GM10266 (cell line): Measurements from ENCODE around the gene ZBTB5.

Experiments
- DNase-seq: peaks from one replicate; pipeline ENCODE4 v3.0.0; 2012; ENCODE audit errors: extremely low spot score
- TF ChIP-seq, protein P1 (sequence below): IDR thresholded peaks from 2 replicates; pipeline ENCODE4 v1.5.1; 2012; ENCODE audit warnings: mild to moderate bottlenecking, low read depth; ENCODE audit not compliant: control insufficient read depth, insufficient read depth; ENCODE audit errors: missing control alignments

ZBTB5 gene

GRCh38 chr9:37508834-37509206 lies 43.6 kb upstream of the ZBTB5 start:
- DNase-seq: no peak
- TF ChIP-seq, protein P1, sequence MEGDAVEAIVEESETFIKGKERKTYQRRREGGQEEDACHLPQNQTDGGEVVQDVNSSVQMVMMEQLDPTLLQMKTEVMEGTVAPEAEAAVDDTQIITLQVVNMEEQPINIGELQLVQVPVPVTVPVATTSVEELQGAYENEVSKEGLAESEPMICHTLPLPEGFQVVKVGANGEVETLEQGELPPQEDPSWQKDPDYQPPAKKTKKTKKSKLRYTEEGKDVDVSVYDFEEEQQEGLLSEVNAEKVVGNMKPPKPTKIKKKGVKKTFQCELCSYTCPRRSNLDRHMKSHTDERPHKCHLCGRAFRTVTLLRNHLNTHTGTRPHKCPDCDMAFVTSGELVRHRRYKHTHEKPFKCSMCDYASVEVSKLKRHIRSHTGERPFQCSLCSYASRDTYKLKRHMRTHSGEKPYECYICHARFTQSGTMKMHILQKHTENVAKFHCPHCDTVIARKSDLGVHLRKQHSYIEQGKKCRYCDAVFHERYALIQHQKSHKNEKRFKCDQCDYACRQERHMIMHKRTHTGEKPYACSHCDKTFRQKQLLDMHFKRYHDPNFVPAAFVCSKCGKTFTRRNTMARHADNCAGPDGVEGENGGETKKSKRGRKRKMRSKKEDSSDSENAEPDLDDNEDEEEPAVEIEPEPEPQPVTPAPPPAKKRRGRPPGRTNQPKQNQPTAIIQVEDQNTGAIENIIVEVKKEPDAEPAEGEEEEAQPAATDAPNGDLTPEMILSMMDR: no peak

- DNase-seq: no peak
- TF ChIP-seq, protein P1: no peak
Observed at GRCh38 chr9:37508135-37508833, 43.0 kb upstream of the ZBTB5 start.

DNA sequence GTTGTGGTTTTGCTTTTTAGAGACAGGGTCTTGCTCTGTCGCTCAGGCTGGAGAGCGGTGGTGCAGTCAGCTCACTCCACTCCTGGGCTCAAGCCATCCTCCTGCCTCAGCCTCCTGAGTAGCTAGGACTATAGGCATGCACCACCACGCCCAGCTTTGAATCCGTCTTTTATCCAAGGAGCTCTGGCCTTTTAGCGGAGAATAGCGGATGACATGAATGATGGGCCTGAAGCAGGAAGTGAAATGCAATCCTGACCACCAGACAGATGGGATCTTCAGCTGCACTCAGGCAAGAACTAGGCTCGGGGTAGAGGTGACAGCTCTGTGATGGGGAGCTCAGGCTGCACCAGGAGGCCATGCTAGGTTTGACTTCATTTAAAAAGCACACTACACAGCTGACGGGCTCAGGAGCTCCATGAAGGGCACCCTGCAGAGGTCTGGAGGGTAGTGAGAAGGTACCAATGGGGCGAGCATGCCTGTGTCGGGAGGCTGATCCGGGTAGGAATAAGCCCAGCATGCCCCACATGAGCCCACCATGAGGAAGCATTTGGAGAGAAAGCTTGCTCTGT lies 42.4 kb upstream of the ZBTB5 start:
- TF ChIP-seq, protein P1: no peak
- no peak for DNase-seq

- TF ChIP-seq, protein P1: no peak
- no peak for DNase-seq
Observed at GRCh38 chr9:37504605-37505004, 39.4 kb upstream of the ZBTB5 start.

DNA sequence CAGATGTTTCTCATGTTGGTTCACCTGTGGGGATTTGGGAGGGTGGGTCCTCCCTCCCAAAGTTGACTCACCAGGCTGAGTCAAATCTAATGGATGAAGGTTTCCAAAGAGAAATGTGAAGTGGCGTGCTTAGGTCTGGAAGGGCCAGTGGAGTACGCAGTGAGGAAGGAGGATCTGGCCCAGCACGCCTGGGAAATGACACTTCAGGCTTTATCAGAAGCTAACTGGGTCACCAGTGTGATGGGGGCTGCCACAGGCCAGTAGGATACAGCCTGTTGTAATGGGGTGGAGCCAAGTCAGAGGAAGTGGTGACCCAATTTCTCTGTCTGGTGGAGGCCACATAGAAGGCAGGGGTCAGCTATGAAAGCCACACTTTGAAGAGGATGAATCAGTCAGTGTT lies 38.5 kb upstream of the ZBTB5 start:
- DNase-seq: no peak
- TF ChIP-seq, protein P1: no peak

GRCh38 chr9:37501957-37502596 lies 36.8 kb upstream of the ZBTB5 start:
- no peak for DNase-seq

More at GRCh38 chr9:37501957-37502596, 36.8 kb upstream of the ZBTB5 start:
- TF ChIP-seq, protein P1: no peak
